HG02938 (cell line): ENCODE measurements around the gene LRRC59.

Experiments used
- ATAC-seq: cut with Tn5 transposase; IDR thresholded peaks from one replicate; pipeline ENCODE4 v1.9.1; 2021; ENCODE audit warnings: mild to moderate bottlenecking, moderate library complexity; ENCODE audit not compliant: unreplicated experiment

Gene LRRC59

GRCh38 chr17:50388728-50389127, 8.6 kb downstream of the LRRC59 start:
- no peak for ATAC-seq

GRCh38 chr17:50386510-50386909, 10.8 kb downstream of the LRRC59 start:
- no peak for ATAC-seq

GRCh38 chr17:50382931-50383330, 14.4 kb downstream of the LRRC59 start:
- no peak for ATAC-seq

DNA sequence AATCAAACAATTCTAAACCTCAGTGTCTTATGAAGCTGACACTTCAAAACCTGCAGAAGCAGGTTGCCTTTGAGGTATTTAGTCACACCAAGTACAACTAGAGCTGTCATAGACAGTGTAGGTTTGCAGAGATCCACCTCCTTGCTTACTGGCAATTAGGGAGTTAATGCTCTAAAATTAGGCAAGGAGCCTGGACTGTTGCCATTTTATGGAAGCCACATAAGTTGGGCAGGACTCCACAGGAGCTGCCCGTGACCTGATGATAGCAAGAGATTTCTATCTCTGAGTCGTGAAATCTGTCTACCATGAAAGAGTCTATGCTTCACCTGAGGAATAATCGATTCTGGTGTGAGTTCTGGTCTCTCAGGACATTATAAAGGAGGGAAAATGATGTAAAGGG, 15.4 kb downstream of the LRRC59 start:
- ATAC-seq: no peak

DNA sequence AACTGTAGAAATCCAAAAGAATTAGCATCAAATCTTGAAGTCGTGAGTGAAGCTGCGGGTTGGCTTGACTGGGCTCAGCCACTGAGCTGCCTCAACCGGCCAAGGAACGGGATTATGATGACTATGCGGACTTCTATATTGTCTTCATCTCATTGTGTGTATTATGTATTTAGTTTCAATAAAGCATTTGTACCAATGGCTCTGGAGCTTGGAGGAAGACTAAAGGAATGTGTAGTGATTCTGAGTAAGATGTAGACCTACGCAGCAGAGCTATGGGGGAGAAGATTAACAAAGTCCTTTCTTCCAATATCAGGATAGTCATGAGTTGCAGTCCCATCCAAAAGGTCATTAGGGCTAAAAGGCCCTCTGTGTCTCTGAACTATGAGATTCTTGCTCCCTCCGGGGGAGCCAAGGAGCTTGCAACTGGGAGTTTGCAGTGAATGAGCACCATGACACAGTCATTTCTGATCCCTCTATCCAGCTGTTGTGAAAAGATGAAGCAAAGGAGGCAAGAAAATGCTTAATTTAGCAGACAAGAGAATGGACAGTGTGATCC, 16.0 kb downstream of the LRRC59 start:
- ATAC-seq: no peak

DNA sequence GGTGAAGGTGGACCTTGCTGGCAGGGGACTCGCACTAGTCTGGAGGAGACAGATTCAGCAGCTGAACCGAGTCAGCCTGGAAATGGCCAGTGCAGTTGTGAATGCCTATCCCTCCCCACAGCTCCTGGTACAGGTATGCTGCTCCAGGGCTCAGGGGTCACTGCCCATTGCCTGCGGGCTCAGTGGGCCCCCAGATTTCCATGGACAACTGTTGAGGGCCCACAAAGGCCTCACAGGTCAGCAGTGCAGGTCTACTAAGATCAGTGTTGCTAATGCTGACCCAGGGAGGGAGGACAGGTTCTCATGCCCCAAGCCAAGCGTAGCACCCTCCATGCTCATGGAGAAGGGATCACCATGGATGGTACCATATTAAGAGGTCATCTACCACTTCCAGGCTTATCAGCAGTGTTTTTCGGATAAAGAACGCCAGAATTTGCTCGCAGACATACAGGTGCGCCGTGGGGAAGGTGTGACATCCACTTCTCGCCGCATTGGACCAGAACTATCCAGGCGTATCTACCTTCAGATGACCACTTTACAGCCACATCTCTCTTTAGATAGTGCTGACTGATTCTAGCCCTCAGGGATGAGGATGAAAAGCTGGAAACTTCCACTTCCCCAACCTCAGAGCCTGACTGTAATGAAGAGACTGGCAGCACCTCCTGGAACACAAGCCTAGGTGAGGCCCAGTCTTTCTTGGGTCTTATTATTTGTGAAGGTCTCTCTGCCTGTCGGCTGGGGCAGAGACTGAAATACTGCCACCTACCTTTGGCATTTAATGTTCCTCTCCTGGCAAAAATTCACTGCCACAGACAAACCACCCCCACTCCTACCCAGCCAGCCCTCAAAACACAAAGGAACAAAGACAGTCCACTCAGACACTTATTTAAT, 16.7 kb downstream of the LRRC59 start:
- no peak for ATAC-seq

- ATAC-seq: no peak
These were observed 17.8 kb downstream of the LRRC59 start for GRCh38 chr17:50379351-50380132.

DNA sequence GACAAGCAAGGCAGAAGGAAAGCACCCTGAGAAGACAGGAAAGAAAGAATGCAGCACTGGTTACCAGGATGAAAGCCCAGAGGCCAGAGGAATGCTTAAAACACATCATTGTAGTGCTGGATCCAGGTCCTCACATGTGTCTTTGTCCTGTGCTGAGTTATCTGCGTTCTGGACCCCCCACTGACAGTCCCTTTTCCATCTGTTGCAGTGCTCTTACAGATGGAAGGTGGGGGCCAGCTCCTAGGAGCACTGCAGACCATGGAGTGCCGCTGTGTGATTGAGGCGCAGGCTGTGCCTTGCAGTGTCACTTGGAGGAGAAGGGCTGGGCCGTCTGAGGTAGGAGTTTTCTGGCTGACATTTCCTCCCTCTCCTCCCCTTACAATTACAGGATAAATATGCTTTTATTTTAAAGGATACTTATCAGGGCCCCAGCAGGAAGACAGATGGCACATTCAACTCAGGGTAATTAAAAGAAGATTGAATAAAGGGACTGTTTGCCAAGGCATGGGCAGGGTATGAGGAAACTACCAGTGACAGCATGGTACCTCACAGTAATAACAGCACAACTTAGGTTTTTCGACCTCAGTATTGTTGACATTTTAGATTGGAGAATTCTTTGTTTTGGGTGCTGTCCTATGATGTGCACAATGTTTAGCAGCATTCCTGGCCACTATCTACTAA, 21.3 kb downstream of the LRRC59 start:
- no peak for ATAC-seq

DNA sequence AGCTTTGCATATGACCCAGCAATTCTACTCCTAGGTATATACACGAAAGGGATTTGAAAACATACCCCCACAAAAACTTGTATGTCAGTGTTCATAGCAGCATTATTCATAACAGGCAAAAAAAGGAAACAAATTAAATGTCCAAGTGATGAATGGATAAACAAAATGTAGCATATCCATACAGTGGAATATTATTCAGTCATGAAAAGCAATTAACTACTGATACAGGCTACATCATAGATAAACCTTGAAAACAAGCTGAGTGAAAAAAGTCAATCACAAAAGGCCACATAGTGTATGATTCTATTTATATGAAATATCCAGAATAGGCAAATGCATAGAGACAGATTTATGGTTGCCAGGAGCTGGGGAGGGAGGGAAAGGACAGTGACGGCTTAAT, 23.6 kb downstream of the LRRC59 start:
- ATAC-seq: no peak

DNA sequence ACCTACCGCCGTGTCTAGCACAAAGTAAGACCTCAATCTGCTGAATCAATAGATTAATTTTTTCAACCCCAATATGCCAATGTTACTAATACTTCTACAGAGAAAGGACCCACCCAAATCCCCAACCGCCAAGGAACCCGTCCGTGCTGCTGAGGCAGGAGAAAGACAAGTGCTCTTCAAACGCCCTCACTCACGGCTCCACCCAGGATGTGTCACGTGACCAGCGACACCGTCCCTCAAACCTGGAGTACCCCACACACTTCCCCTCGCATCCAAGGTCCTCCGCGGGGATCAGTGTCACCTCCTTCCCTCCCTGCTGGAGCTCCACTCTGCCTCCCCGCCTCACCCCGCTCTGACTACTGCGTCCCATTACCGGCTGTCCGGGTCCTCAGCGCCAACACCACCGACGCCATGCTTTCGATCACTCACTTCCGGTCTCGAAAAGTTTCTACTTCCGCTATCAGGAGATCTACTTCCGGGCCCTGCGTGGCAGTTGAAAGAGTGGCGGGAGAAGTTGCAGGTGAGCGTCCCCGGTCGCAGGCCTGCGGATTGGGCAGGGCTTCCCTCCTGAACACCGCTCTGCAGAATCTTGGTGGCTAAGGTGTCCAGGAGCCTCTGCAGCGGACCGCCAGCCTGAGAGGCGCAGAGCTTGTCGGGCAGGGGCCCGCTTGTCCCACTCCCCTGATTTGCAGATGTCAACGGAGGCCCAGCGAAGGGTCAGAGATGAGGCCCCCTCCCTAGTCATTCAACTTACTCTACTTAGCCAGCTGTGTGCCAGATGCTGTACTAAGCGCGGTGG, 24.4 kb downstream of the LRRC59 start, which contains the start of the genes EME1 and MRPL27:
Gene EME1 (plus strand): TSS at position 472 of the 799 bp plus-strand sequence. CDS start 1,980 bp downstream, outside the sequence.
Gene MRPL27 (minus strand): TSS at position 427 of the 799 bp plus-strand sequence. CDS start 14 bp downstream, at position 413.
- peak; percentile 81 for ATAC-seq

DNA sequence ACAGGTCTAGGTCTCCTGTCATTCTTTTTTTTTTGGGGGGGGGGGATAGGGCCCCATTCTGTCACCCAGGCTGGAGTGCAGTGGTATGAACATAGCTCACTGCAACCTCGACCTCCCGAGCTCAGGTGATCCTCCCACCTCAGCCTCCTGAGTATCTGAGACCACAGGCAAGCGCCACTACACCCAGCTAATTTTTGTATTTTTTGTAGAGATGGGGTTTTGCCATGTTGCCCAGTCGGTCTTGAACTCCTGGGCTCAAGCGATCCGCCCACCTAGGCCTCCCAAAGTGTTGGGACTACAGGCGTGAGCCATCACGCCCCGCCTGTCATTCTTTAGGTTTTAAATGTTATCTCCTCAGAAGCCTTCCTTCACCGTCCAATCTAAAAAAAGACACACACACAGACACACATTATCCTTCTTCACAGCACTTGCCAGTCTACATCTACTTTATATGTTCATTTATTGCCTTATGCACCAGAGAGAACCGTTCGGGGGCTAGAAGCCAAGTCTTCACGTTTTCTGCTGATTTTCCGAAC, 25.0 kb downstream of the LRRC59 start:
- no peak for ATAC-seq

DNA sequence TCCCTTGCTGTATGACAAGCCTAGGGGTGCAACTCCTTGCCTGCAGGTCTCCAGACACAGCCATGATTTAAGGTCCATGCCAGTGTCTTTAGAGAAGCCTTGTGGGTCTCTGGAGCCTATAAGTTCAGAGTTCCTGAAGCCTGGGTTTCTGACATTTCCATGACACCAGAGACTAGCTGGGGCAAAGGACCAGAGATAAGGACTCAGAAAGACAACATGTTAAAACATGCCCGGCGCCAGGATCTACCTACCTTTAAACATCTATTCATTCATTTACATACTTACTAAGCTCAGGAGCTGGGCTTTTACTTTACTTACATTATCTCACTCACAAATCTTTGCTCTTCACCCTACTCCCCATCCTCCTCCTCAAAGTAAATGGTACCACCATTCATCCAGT, 25.8 kb downstream of the LRRC59 start:
- ATAC-seq: no peak

GRCh38 chr17:50370052-50370451, 27.3 kb downstream of the LRRC59 start:
- ATAC-seq: no peak

DNA sequence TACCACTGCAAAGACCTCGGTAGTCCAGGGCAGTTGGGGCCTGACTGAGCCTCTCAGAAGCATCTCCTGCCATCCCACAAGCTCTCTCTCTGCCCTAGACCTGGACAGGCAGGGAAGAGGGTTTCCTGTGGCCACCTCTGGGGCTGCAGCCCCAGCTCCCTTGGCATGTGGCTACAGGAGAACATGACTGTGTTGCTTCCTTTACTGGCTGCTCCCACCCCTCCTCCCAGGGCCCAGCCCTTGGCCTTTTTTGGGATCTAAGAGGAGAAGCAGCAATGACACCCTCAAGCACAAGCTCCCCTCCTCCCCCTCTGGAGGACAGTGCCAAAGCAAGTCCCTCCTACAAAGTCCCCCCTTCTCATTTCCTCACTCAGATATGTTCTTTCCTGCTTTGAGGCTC, 29.9 kb downstream of the LRRC59 start:
- ATAC-seq: no peak

DNA sequence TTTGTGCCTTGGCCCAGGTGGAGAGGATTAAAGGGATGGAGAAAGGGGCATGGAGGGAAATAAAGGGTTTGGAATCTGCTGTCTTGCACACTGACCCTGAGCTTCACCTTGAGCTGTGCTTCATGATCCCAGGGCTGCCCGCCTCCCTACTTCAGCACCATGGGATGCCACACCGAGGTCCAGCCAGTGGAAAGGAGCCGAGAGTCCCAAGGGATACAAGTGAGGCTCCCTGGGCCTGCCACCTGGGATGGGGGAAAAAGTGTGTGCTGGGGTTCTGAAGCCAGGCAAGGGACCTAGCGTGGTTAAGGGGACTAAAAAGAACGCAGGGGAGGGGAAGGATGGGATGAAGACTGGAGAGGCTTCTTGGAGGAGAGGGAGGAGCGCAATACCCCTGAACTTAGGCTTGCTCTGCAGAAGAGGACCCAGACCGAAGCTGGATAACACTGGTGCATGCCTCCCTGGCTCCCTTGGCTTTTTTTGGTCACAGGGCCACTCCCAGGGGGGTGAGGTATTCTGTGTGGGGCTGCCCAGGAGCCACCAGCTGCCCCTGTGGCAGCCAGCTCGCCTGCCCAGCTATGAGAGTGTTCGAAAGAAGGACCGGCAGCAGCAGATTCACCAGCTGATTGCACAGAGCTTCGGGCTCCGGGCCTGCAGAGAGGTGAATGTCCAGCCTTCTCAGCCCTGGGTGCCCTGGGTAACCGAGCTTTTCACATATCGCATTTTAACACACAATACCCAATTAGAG, 31.5 kb downstream of the LRRC59 start:
- ATAC-seq: no peak

DNA sequence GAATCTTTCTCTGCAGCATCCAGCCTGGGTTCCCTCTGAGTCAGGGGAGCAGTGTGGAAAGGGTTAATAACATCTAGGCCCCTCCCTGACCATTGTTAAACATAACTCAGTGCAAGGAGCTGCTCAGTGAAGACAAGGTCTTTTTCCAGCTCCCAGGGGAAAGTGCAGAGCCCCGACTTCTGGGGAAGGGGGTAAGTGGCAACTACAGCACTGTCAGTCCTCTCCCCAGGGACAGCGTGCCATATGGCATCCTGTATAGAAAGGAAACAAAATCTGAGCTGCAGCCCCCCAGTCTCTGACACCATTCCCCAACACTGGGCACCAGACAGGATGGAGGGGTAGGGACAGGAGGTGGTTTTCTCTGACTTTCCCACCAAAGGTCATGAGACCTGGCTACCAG, 32.2 kb downstream of the LRRC59 start:
- no peak for ATAC-seq

DNA sequence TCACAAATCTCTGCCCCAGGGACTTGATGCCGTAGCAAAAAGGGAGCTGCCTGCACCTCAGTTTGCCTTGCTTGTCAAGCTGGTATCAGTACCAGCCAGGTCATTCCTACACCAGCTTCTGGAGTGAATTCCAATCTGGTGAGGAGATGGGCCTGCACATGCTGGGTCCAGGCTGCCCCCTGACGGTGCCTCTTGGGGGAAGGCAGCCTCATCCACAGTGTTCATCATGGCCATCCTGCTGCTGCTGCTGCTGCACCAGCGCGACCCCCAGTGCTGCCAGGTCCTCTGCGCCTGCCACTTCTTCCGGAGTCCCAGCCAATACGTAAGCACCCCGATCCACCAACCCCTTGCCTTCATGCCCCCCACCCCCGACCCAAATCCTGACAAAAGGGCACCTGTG, 32.6 kb downstream of the LRRC59 start:
- no peak for ATAC-seq

DNA sequence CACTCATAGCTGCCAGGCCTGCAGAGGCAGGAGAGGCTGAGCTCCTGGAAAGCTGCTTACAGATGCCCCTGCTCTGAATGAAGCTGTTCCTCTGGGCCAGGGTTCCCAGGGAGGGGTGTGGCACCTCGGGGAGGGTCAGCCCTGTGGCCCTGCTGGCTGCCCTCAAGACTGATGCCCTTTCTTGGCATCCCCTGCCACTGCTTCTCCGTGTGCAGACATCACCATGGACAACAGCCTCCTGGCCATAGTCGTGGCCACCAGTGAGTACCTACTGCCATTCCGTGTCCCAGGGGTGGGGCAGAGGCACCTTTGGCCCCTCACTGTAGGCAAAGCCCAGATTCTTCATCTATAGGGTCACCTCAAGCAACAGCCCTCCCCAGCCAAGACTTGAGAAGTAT, 33.3 kb downstream of the LRRC59 start:
- no peak for ATAC-seq
